Measurements from ENCODE around the gene CKMT1B.
"Not testable (repeated sequence)": the region's sequence is repeated elsewhere in the genome, so short reads cannot be mapped to it uniquely, and the experiment has no call there.

CKMT1B gene

DNA sequence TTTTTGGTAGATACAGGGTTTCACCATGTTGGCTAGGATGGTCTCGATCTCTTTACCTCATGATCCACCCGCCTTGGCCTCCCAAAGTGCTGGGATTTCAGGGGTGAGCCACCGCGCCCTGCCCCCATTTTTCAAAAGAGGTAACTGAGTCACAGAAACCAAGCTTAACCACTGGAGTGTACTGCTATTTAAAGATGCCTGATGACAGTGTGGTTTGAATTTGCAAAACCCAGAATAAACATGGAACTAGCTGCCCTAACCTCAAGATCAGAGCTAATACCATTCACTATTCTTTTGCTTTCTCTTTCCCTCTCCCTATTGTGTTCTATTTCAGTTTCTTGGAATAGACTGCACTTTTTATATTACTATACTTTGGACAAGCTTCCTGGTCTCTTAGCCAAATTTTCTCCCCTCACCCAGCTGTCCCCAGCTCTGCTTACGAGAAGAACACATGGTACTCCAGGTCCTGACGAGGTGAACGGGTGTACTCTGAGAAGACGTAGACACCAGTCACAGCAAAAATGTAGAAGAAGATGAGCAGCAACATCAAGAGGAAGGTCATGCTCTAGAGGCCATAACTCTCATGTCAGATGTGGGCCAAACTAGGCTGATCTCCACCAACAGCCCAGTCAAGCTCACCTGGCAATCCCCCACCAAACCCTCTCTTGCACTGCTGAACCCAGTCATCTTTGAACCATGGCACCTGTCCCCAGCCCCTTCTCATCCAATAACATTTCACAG, 44.8 kb downstream of the CKMT1B start:
- not testable (repeated sequence) for DNase-seq
